DMS114 treated with DMSO at 0.1 percent for 48 hours (cell line): ENCODE measurements around the gene CBX8.
"Not testable (repeated sequence)": the region's sequence is repeated elsewhere in the genome, so short reads cannot be mapped to it uniquely, and the experiment has no call there.

ENCODE experiments used
- DNase-seq: peaks from one replicate; lab custom pipeline; 2025; ENCODE audit not compliant: unreplicated experiment; lab: John Stamatoyannopoulos, UW

CBX8 gene

GRCh38 chr17:79781736-79782575, 14.9 kb downstream of the CBX8 start:
- no peak for DNase-seq

DNA sequence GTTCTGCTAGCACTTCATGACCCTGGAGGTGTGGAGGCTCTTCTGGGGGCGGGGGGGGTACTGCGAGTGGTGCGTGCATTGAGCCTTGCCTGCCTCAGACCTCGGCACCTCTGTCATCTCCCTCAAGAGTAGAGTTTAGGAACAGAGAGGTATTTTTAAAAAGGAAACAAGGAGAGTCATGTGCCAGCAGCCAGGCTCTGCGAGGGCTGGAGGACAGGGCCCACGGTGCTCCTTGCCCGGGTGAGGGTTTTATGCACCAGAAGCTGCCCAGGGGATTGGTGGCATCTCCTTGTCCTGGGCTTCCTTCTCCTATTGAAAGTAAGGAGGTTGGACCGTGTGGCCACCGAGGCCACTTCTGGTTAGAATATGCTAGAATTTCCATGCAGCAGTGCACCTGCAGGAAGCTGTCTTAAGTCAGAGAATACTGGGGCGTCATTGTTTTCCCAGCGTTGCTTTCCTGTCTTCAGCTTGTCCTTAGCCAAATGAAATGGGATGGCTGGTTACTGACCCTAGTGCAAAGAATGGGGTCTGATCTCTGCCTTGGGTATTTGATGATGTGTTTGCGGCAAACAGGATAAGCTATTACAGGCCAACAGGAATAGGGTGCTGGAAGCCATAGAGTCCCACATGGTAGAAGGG, 15.7 kb downstream of the CBX8 start:
- DNase-seq, result no peak

GRCh38 chr17:79779661-79780365, 17.1 kb downstream of the CBX8 start:
- no peak for DNase-seq

DNA sequence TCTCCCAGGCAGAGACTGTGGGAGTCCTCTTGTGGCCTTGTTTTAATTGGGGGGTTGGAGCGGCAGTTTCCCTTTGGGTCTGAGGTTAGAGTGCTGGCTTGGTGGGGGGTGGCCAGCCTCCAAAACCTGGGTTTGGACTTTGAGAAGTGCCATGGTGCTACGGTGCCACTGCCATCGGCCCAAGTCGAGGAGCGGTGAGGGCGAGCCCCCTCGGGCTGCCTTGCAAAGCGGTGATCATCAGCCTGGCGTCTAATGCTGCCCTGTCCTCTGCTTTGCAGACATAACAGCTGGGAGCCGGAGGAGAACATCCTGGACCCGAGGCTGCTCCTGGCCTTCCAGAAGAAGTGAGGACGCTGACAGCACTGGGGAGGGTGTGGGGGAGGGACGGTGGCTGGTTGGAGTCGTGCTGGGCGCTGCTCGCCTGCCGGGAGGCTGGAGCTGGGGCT, 17.8 kb downstream of the CBX8 start:
- no peak for DNase-seq

- no peak for DNase-seq
These were observed 18.3 kb downstream of the CBX8 start for GRCh38 chr17:79778504-79779083.

GRCh38 chr17:79777894-79778503, 18.9 kb downstream of the CBX8 start, which contains the start of gene CBX2:
Gene CBX2, plus strand, starts transcription at chr17:79778148. Its CDS starts 88 bp downstream, at chr17:79778236.
- peak; percentile 29 for DNase-seq

DNA sequence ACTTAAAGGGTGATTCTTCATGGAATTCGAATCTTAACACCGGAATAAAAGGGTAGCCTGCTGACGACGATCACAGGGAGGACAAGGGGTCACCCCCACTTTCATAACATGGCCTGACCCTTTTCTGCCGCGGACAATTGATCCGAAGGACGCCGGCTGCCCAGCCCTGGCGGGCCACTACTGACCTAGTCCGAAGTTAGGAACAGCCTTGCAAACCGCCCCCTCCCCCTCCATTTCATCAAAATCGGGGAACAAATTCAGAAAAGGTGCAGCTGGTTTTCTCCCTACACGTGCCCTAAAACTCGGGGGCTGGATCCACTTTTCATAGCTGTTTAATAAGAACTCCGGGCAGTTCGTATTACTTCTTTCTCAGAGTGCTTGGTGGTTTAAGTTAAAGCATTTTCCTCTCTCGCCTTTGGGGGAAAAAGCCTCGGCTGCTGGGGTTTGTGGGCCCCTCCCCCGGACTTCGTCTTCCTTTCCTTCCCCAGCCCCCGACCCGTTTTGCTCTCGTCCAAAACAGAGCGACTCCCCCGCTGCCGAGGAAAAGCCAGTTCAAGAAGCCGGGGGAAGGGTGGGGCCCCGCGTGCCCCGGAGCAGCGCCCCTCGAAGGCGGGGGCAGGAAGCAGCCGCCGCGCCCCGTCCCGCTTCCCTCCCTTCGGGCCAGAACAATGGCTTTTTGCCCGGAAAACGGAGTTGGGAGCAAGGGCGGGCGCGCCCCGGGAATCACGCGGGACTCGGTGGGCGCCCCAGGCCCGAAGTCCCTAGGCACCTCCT, 19.6 kb downstream of the CBX8 start:
- no peak for DNase-seq

- no peak for DNase-seq
These were observed 20.3 kb downstream of the CBX8 start for GRCh38 chr17:79776376-79777119.

DNA sequence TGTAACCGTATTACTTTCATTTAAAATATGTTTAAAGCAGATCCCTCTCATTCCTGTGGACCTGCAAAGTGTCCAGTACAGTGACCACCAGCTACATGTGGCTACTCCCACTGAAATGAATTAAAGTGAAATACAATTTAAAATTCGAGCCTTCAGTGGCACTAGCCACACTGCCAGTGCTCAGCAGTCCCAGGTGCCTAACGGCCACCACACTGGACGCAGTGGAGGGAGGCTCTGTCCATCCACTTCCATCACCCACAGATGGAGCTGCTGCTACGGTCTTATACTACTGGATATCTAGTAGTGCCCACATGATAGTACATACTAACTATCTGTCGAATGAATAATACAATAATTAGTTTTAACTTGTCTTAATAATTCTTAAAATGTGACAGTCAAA, 21.2 kb downstream of the CBX8 start:
- DNase-seq, result no peak

DNA sequence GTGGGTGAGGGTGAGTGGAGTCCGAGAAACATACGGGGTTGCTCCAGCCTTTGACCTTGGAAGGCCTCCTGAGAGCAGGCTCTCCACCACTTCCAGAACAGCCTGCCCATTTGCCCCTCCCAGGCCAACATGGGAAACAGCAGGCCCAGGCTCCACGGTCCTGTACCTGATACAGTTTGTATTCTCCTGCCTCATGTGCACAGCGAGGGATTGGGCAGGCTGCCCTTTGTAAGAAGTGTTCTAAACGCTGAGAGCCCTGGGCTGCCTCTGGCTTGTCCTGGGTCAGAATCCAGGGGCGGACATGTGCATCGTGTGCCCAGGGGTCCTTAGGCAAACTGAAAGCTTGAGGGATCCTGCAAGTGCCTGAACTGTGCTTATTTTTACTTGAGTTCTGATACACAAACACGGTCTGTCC, 22.3 kb downstream of the CBX8 start:
- DNase-seq, result no peak

DNA sequence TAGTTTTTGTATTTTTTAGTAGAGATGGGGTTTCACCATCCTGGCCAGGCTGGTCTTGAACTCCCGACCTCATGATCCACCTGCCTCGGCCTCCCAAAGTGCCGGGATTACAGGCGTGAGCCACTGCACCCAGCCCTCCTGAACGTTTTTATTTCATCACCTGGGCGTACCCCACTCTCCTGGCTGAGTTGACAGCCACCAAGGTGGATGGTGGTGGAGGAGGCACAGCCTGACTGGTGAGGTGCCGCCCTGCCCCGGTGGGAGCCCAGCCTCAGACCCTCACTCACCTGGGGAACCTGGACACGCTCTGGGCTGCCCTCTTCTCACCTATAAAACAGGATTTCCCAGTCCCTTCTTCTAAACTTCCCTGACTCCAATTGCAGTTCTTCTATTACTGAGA, 24.2 kb downstream of the CBX8 start:
- DNase-seq, result not testable (repeated sequence)

GRCh38 chr17:79771276-79771675, 25.6 kb downstream of the CBX8 start:
- DNase-seq, result no peak

- no peak for DNase-seq
These were observed 27.0 kb downstream of the CBX8 start for GRCh38 chr17:79769570-79770506.

- no peak for DNase-seq
These were observed 31.2 kb downstream of the CBX8 start for GRCh38 chr17:79765708-79766107.

GRCh38 chr17:79761894-79762589, 34.8 kb downstream of the CBX8 start:
- no peak for DNase-seq

GRCh38 chr17:79760197-79760906, 36.5 kb downstream of the CBX8 start:
- DNase-seq, result no peak

GRCh38 chr17:79758271-79758670, 38.6 kb downstream of the CBX8 start:
- DNase-seq, result no peak
